GM21390 (cell line): ENCODE results near the gene SOCS6.
A peak's percentile ranks its signal among the peaks of the same experiment; 100 is the strongest.
"Not testable (repeated sequence)": the region's sequence is repeated elsewhere in the genome, so short reads cannot be mapped to it uniquely, and the experiment has no call there.

ENCODE experiments used
- ATAC-seq: cut with Tn5 transposase; IDR thresholded peaks from one replicate; pipeline ENCODE4 v1.9.1; 2021; ENCODE audit not compliant: unreplicated experiment

Gene SOCS6

GRCh38 chr18:70288851-70289328 lies at the start of gene SOCS6:
SOCS6 (plus strand) TSS chr18:70289045; CDS start chr18:70324669, 35,624 bp downstream.
- peak; percentile 73 for ATAC-seq

- no peak for ATAC-seq
These were observed 45.5 kb upstream of the SOCS6 start for GRCh38 chr18:70243131-70243929.

- ATAC-seq, result no peak
These were observed 42.8 kb upstream of the SOCS6 start for GRCh38 chr18:70246061-70246466.

GRCh38 chr18:70249118-70249517 lies 39.7 kb upstream of the SOCS6 start:
- no peak for ATAC-seq

- not testable (repeated sequence) for ATAC-seq
These were observed 39.0 kb upstream of the SOCS6 start for GRCh38 chr18:70249861-70250260.

- ATAC-seq, result no peak
These were observed 38.1 kb upstream of the SOCS6 start for GRCh38 chr18:70250781-70251180.

GRCh38 chr18:70256184-70256583 lies 32.7 kb upstream of the SOCS6 start:
- ATAC-seq, result no peak

- ATAC-seq, result no peak
These were observed 31.9 kb upstream of the SOCS6 start for GRCh38 chr18:70256994-70257393.

GRCh38 chr18:70258243-70258642 lies 30.6 kb upstream of the SOCS6 start:
- no peak for ATAC-seq

- no peak for ATAC-seq
These were observed 28.2 kb upstream of the SOCS6 start for GRCh38 chr18:70260683-70261082.

GRCh38 chr18:70261141-70261788 lies 27.6 kb upstream of the SOCS6 start:
- no peak for ATAC-seq

- no peak for ATAC-seq
These were observed 25.5 kb upstream of the SOCS6 start for GRCh38 chr18:70263336-70263735.

- ATAC-seq, result no peak
These were observed 17.1 kb upstream of the SOCS6 start for GRCh38 chr18:70271742-70272141.

- no peak for ATAC-seq
These were observed 15.8 kb upstream of the SOCS6 start for GRCh38 chr18:70273021-70273420.

- no peak for ATAC-seq
These were observed 12.2 kb upstream of the SOCS6 start for GRCh38 chr18:70276416-70277191.

- no peak for ATAC-seq
These were observed 9.4 kb upstream of the SOCS6 start for GRCh38 chr18:70279470-70279869.

- ATAC-seq, result no peak
These were observed 8.6 kb upstream of the SOCS6 start for GRCh38 chr18:70280007-70280925.

- no peak for ATAC-seq
These were observed 3.7 kb upstream of the SOCS6 start for GRCh38 chr18:70284976-70285620.

- no peak for ATAC-seq
These were observed 1.1 kb upstream of the SOCS6 start for GRCh38 chr18:70287731-70288130.
